IMR-90 (cell line): ENCODE data around the gene ZBTB4. TPM values are rescaled to one million over a fixed set of nuclear protein-coding genes. Genes with fewer than 3 reads are reported as not detected.

Experiments
- ATAC-seq: fragments of 200-7000 bp; cut with Tn5 transposase; 2 replicates; pipeline ENCODE4 v1.9.1; 2020; ENCODE audit warnings: low read depth, mild to moderate bottlenecking, moderate library complexity
- BruUV-seq: library from RNA; stranded (reverse); fragments of 400-500 nt; replicated peaks from 2 replicates; lab custom pipeline; 2021; lab: Mats Ljungman, UMichigan
- CTCF ChIA-PET: fragments of 300-600 bp; formaldehyde crosslinking; extraction: SDS; loops from one replicate; lab custom pipeline; 2021; ENCODE audit warnings: antibody characterized with exemption; lab: Yijun Ruan, JAX
- POLR2A ChIA-PET: fragments of 300-600 bp; sonication (Branson Sonifier 250); formaldehyde crosslinking; loops from one replicate; lab custom pipeline; 2022; ENCODE audit warnings: antibody characterized with exemption; ENCODE audit not compliant: unreplicated experiment; lab: Charles Lee
- DNase-seq: peaks from one replicate; pipeline ENCODE4 v3.0.0; 2013
- H2AFZ ChIP-seq: replicated peaks from 2 replicates; pipeline ENCODE3; 2013; ENCODE audit warnings: low read length, mild to moderate bottlenecking; ENCODE audit not compliant: poor library complexity
- H2AK5ac ChIP-seq: 2 replicates; pipeline ENCODE4 v1.6.1; 2013; ENCODE audit warnings: low read depth, low read length, inconsistent platforms
- H2AK9ac ChIP-seq: replicated peaks from 2 replicates; pipeline ENCODE3; 2013; ENCODE audit warnings: mild to moderate bottlenecking, low read depth, low read length, moderate library complexity; ENCODE audit not compliant: poor library complexity
- H2BK120ac ChIP-seq: 2 replicates; pipeline ENCODE4 v1.6.1; 2013; ENCODE audit warnings: low read depth, low read length, inconsistent platforms
- H2BK15ac ChIP-seq: 3 replicates; pipeline ENCODE4 v1.6.1; 2013; ENCODE audit warnings: low read depth, low read length, inconsistent platforms
- H2BK20ac ChIP-seq: 2 replicates; pipeline ENCODE4 v1.6.1; 2013; ENCODE audit warnings: low read depth, mild to moderate bottlenecking, inconsistent platforms, low read length, moderate library complexity
- H2BK5ac ChIP-seq: 2 replicates; pipeline ENCODE4 v1.6.1; 2013; ENCODE audit warnings: mild to moderate bottlenecking, low read depth, low read length, inconsistent platforms; ENCODE audit not compliant: poor library complexity, severe bottlenecking
- H3K14ac ChIP-seq: replicated peaks from 2 replicates; pipeline ENCODE4 v1.6.1; 2013; ENCODE audit warnings: low read depth, low read length, inconsistent platforms
- H3K18ac ChIP-seq: 2 replicates; pipeline ENCODE4 v1.6.1; 2013; ENCODE audit warnings: low read depth, low read length, control low read depth
- H3K23ac ChIP-seq: 2 replicates; pipeline ENCODE4 v1.6.1; 2013; ENCODE audit warnings: low read depth, low read length, inconsistent platforms
- H3K27ac ChIP-seq: 2 replicates; pipeline ENCODE4 v1.5.1; 2013; ENCODE audit warnings: mild to moderate bottlenecking, control low read depth, low read length; ENCODE audit not compliant: insufficient read depth
- H3K27me3 ChIP-seq: 2 replicates; pipeline ENCODE4 v1.6.1; 2013; ENCODE audit warnings: low read length; ENCODE audit not compliant: control insufficient read depth, insufficient read depth
- H3K36me3 ChIP-seq: 2 replicates; pipeline ENCODE4 v1.6.1; 2013; ENCODE audit warnings: low read length, mixed read lengths; ENCODE audit not compliant: control insufficient read depth, insufficient read depth
- H3K4ac ChIP-seq: 2 replicates; pipeline ENCODE4 v1.6.1; 2013; ENCODE audit warnings: low read depth, low read length, inconsistent platforms
- H3K4me1 ChIP-seq: 2 replicates; pipeline ENCODE4 v1.6.1; 2013; ENCODE audit warnings: low read length, mixed read lengths; ENCODE audit not compliant: control insufficient read depth, insufficient read depth
- H3K4me2 ChIP-seq: 2 replicates; pipeline ENCODE4 v1.6.1; 2013; ENCODE audit warnings: low read depth, mild to moderate bottlenecking, control low read depth, low read length, moderate library complexity
- H3K4me3 ChIP-seq: 2 replicates; pipeline ENCODE4 v1.5.1; 2013; ENCODE audit warnings: low read depth, mild to moderate bottlenecking, control low read depth, low read length, moderate library complexity; ENCODE audit not compliant: insufficient read depth
- H3K56ac ChIP-seq: 2 replicates; pipeline ENCODE4 v1.6.1; 2013; ENCODE audit warnings: low read length, inconsistent platforms; ENCODE audit not compliant: insufficient read depth; ENCODE audit errors: extremely low read depth
- H3K79me1 ChIP-seq, 2 experiments: 2 replicates each; pipeline ENCODE4 v1.6.1; 2013; ENCODE audit warnings: low read length in 2 of 2, inconsistent platforms in 1 of 2, low read depth in 1 of 2
- H3K9ac ChIP-seq: 2 replicates; pipeline ENCODE4 v1.6.1; 2013; ENCODE audit warnings: low read depth, low read length, control low read depth
- H3K9me1 ChIP-seq: 2 replicates; pipeline ENCODE4 v1.6.1; 2013; ENCODE audit warnings: low read length, inconsistent platforms; ENCODE audit not compliant: insufficient read depth
- H3K9me3 ChIP-seq: 2 replicates; pipeline ENCODE4 v1.6.1; 2013; ENCODE audit warnings: low read length; ENCODE audit not compliant: control insufficient read depth, insufficient read depth
- H4K20me1 ChIP-seq: 2 replicates; pipeline ENCODE4 v1.6.1; 2013; ENCODE audit warnings: low read length, inconsistent platforms; ENCODE audit not compliant: insufficient read depth
- H4K5ac ChIP-seq: 2 replicates; pipeline ENCODE4 v1.6.1; 2013; ENCODE audit warnings: mild to moderate bottlenecking, low read depth, low read length, control low read depth
- H4K8ac ChIP-seq, 2 experiments: 2 replicates each; pipeline ENCODE4 v1.6.1; 2013; ENCODE audit warnings: low read depth in 2 of 2, low read length in 2 of 2, control low read depth in 1 of 2, inconsistent platforms in 1 of 2
- H4K91ac ChIP-seq: 2 replicates; pipeline ENCODE4 v1.6.1; 2013; ENCODE audit warnings: low read depth, low read length, inconsistent platforms; ENCODE audit not compliant: insufficient read depth
- BHLHE40 ChIP-seq: fragments of 150-350 bp; IDR thresholded peaks from 2 replicates; pipeline ENCODE4 v1.6.1; 2016; ENCODE audit warnings: mild to moderate bottlenecking, low read depth, low read length
- CEBPB ChIP-seq: IDR thresholded peaks from 2 replicates; pipeline ENCODE4 v1.6.1; 2012; ENCODE audit warnings: low read depth, low read length, improper control_type of control experiment
- CHD1 ChIP-seq: IDR thresholded peaks from 2 replicates; pipeline ENCODE4 v1.6.1; 2012; ENCODE audit warnings: low read depth, low read length, improper control_type of control experiment
- FOS ChIP-seq: fragments of 150-350 bp; IDR thresholded peaks from 2 replicates; pipeline ENCODE4 v1.6.1; 2016; ENCODE audit warnings: low read depth, low read length
- MAFK ChIP-seq: IDR thresholded peaks from 2 replicates; pipeline ENCODE4 v1.6.1; 2012; ENCODE audit warnings: low read depth, low read length, improper control_type of control experiment
- MAZ ChIP-seq: IDR thresholded peaks from 2 replicates; pipeline ENCODE4 v1.6.1; 2012; ENCODE audit warnings: low read depth, mild to moderate bottlenecking, low read length, improper control_type of control experiment, moderate library complexity, borderline replicate concordance
- MXI1 ChIP-seq: IDR thresholded peaks from 2 replicates; pipeline ENCODE4 v1.6.1; 2012; ENCODE audit warnings: low read depth, mild to moderate bottlenecking, low read length, moderate library complexity, borderline replicate concordance
- NFE2L2 ChIP-seq: fragments of 150-350 bp; IDR thresholded peaks from 2 replicates; pipeline ENCODE4 v1.6.1; 2016; ENCODE audit warnings: low read depth, mild to moderate bottlenecking, low read length
- POLR2A ChIP-seq: IDR thresholded peaks from 2 replicates; pipeline ENCODE4 v1.6.1; 2012; ENCODE audit warnings: mild to moderate bottlenecking, low read depth, low read length
- RAD21 ChIP-seq: IDR thresholded peaks from 2 replicates; pipeline ENCODE4 v1.6.1; 2012; ENCODE audit warnings: low read length, improper control_type of control experiment
- RCOR1 ChIP-seq: IDR thresholded peaks from 2 replicates; pipeline ENCODE4 v1.6.1; 2012; ENCODE audit warnings: mild to moderate bottlenecking, low read length, improper control_type of control experiment; ENCODE audit not compliant: insufficient replicate concordance
- RFX5 ChIP-seq: IDR thresholded peaks from 2 replicates; pipeline ENCODE4 v1.8.0; 2012; ENCODE audit warnings: low read depth, mild to moderate bottlenecking, low read length, moderate library complexity
- SMC3 ChIP-seq: fragments of 150-350 bp; IDR thresholded peaks from 2 replicates; pipeline ENCODE4 v1.6.1; 2016; ENCODE audit warnings: low read depth, mild to moderate bottlenecking, antibody characterized with exemption, low read length, moderate library complexity
- WGBS, 2 experiments: methylation state at CpG; one replicate each; pipeline versions ENCODE4 v1.1.5 to v1.1.7; 2013; ENCODE audit warnings: missing lambda C conversion rate in 2 of 2; ENCODE audit not compliant: insufficient read length in 1 of 2; ENCODE audit errors: extremely low coverage in 2 of 2; 5-methylcytosine and 5-hydroxymethylcytosine counted together
- dilution Hi-C: fragments of 300-500 bp; cut with HindIII; formaldehyde crosslinking; loops from one replicate; pipeline ENCODE4 v1.14.3; 2018; ENCODE audit warnings: low sequenced_read_pairs; ENCODE audit not compliant: unreplicated experiment
- in situ Hi-C: fragments of 300-500 bp; cut with MboI; formaldehyde crosslinking; loops from 3 replicates; pipeline ENCODE4 v1.14.3; 2019; ENCODE audit warnings: low sequenced_read_pairs, inconsistent platforms, mixed read lengths
- intact Hi-C: fragments of 100-400 bp; cut with micrococcal nuclease; formaldehyde crosslinking; loops from 2 replicates; pipeline ENCODE4 v1.10.0; 2022
- polyA plus RNA-seq, 3 experiments: library from polyadenylated mRNA; depleted of rRNA; stranded (reverse); fragments of >200 nt; gene quantifications; 2 replicates each; pipeline ENCODE4 v1.2.3, GENCODE V29; 2012; ENCODE audit warnings: low replicate concordance in 1 of 3
- total RNA-seq: library from RNA; depleted of rRNA; stranded (reverse); fragments of >200 nt; gene quantifications from 2 replicates; pipeline ENCODE4 v1.2.3, GENCODE V29; 2012
- TF ChIP-seq, protein P1 (sequence below): fragments of 150-350 bp; IDR thresholded peaks from 2 replicates; pipeline ENCODE4 v1.6.1; 2016; ENCODE audit warnings: low read depth, mild to moderate bottlenecking, low read length, moderate library complexity, borderline replicate concordance
- TF ChIP-seq, protein P2 (sequence below): conservative IDR thresholded peaks from 2 replicates; pipeline ENCODE4 v1.5.1; 2012; ENCODE audit warnings: mild to moderate bottlenecking, low read depth, low read length, improper control_type of control experiment
- TF ChIP-seq, protein P3 (sequence below): fragments of 150-350 bp; IDR thresholded peaks from 2 replicates; pipeline ENCODE4 v1.6.1; 2017; ENCODE audit warnings: mild to moderate bottlenecking, antibody characterized with exemption, low read length, low read depth

Gene ZBTB4
- total and polyA plus RNA-seq, 2 of the 4 experiments (the other 2 are of a cell fraction), result 6.3 to 20.3 TPM

DNA sequence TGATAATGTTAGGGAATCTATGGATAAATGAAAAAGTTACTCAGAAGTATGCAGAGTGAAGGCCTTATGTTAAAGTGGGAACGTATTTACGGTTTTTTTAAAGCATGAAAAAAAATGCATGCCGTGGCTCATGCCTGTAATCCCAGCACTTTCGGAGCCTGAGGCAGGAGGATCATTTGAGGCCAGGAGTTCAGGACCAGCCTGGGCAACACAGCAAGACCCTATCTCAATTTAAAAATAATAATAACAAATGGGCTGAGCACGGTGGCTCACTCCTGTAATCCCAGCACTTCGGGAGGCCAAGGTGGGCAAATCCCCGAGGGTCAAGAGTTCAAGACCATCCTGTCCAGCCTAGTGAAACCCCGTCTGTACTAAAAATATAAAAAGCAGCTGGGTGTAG lies 10.7 kb upstream of the ZBTB4 start:
- no peak overlapping the region for H3K18ac ChIP-seq
- ChIA-PET POLR2A (no interaction called here), CTCF (no interaction called here)
- no peak overlapping the region for H4K91ac ChIP-seq
- no peaks in the 10 kb centered on the region for H3K9me3 ChIP-seq
- H2AFZ ChIP-seq, result no peak overlapping the region
- no peak overlapping the region for H3K56ac ChIP-seq
- no peak for DNase-seq
- H3K4me3 ChIP-seq, result no peak overlapping the region
- no TSS peak for BruUV-seq
- TF ChIP-seq MAFK (no peak), RAD21 (no peak), SMC3 (no peak), MXI1 (no peak), MAZ (no peak), RCOR1 (no peak), FOS (no peak), RFX5 (no peak), BHLHE40 (no peak), CHD1 (no peak), CEBPB (no peak), POLR2A (no peak), NFE2L2 (no peak)
- TF ChIP-seq, protein P1, sequence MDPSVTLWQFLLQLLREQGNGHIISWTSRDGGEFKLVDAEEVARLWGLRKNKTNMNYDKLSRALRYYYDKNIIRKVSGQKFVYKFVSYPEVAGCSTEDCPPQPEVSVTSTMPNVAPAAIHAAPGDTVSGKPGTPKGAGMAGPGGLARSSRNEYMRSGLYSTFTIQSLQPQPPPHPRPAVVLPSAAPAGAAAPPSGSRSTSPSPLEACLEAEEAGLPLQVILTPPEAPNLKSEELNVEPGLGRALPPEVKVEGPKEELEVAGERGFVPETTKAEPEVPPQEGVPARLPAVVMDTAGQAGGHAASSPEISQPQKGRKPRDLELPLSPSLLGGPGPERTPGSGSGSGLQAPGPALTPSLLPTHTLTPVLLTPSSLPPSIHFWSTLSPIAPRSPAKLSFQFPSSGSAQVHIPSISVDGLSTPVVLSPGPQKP, result no peak
- TF ChIP-seq, protein P2, sequence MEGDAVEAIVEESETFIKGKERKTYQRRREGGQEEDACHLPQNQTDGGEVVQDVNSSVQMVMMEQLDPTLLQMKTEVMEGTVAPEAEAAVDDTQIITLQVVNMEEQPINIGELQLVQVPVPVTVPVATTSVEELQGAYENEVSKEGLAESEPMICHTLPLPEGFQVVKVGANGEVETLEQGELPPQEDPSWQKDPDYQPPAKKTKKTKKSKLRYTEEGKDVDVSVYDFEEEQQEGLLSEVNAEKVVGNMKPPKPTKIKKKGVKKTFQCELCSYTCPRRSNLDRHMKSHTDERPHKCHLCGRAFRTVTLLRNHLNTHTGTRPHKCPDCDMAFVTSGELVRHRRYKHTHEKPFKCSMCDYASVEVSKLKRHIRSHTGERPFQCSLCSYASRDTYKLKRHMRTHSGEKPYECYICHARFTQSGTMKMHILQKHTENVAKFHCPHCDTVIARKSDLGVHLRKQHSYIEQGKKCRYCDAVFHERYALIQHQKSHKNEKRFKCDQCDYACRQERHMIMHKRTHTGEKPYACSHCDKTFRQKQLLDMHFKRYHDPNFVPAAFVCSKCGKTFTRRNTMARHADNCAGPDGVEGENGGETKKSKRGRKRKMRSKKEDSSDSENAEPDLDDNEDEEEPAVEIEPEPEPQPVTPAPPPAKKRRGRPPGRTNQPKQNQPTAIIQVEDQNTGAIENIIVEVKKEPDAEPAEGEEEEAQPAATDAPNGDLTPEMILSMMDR, result no peak
- TF ChIP-seq, protein P3, sequence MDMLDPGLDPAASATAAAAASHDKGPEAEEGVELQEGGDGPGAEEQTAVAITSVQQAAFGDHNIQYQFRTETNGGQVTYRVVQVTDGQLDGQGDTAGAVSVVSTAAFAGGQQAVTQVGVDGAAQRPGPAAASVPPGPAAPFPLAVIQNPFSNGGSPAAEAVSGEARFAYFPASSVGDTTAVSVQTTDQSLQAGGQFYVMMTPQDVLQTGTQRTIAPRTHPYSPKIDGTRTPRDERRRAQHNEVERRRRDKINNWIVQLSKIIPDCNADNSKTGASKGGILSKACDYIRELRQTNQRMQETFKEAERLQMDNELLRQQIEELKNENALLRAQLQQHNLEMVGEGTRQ, result no peak
- H3K27me3 ChIP-seq, result no peaks in the 10 kb centered on the region
- H3K14ac ChIP-seq, result no peak overlapping the region
- no peak overlapping the region for H3K23ac ChIP-seq
- no peak overlapping the region for H2BK15ac ChIP-seq
- no peak overlapping the region for H3K4ac ChIP-seq
- H3K27ac ChIP-seq, result no peak overlapping the region
- intact Hi-C loops (no loop called here), in situ Hi-C loops (no loop called here), dilution Hi-C loops (no loop called here)
- peaks cover 95% of the 10 kb centered on the region for H4K20me1 ChIP-seq
- ATAC-seq, result no peak
- 83% methylated on average over 3 of the region's 8 CpGs; no CpG with 5 or more reads in 1 of the 2 experiments for WGBS, 2 experiments
- H3K79me1 ChIP-seq, result peaks cover 4 to 70% of the 10 kb centered on the region in 2 experiments
- H2BK20ac ChIP-seq, result no peak overlapping the region
- peaks cover 7% of the 10 kb centered on the region for H3K36me3 ChIP-seq
- H2BK5ac ChIP-seq, result no peak overlapping the region
- H3K9me1 ChIP-seq, result peaks cover 13% of the 10 kb centered on the region; the same call in 1 of the 2 replicates
- no peak overlapping the region for H4K8ac ChIP-seq
- H4K5ac ChIP-seq, result no peak overlapping the region
- H3K9ac ChIP-seq, result no peak overlapping the region
- H2BK120ac ChIP-seq, result no peak overlapping the region
- H3K4me2 ChIP-seq, result no peak overlapping the region
- no peak overlapping the region for H2AK5ac ChIP-seq
- H3K4me1 ChIP-seq, result peaks cover 6% of the 10 kb centered on the region
- H2AK9ac ChIP-seq, result no peak overlapping the region
